Mucosa of rectum (tissue), 2 donors: ENCODE measurements around the gene TEX38.
"Not testable (repeated sequence)": the region's sequence is repeated elsewhere in the genome, so short reads cannot be mapped to it uniquely, and the experiment has no call there.

Experiments used
- H3K27ac ChIP-seq, 2 donors: one replicate each; pipeline ENCODE4 v1.7.0; 2013; ENCODE audit warnings: inconsistent platforms in 2 of 2, low read depth in 2 of 2, low read length in 2 of 2
- H3K27me3 ChIP-seq, 2 donors: one replicate each; pipeline ENCODE4 v1.7.0; 2013; ENCODE audit warnings: low read length in 2 of 2; ENCODE audit not compliant: control insufficient read depth in 2 of 2, insufficient read depth in 2 of 2
- H3K36me3 ChIP-seq, 2 donors: one replicate each; pipeline ENCODE4 v1.7.0; 2013; ENCODE audit warnings: low read length in 2 of 2; ENCODE audit not compliant: control insufficient read depth in 2 of 2, insufficient read depth in 2 of 2
- H3K4me1 ChIP-seq, 2 donors: one replicate each; pipeline ENCODE4 v1.7.0; 2013; ENCODE audit warnings: low read length in 2 of 2, mild to moderate bottlenecking in 1 of 2; ENCODE audit not compliant: control insufficient read depth in 2 of 2, insufficient read depth in 2 of 2
- H3K4me3 ChIP-seq, 2 donors: one replicate each; pipeline ENCODE4 v1.7.0; 2013; ENCODE audit warnings: low read length in 2 of 2
- H3K9ac ChIP-seq, 2 donors: one replicate each; pipeline ENCODE4 v1.7.0; 2013; ENCODE audit warnings: low read length in 2 of 2, low read depth in 1 of 2, mild to moderate bottlenecking in 1 of 2
- H3K9me3 ChIP-seq, 2 donors: one replicate each; pipeline ENCODE4 v1.7.0; 2013; ENCODE audit warnings: low read length in 2 of 2; ENCODE audit not compliant: control insufficient read depth in 2 of 2
- donor health status: healthy.
- donor health status: Normal muscosa, but diverticular disease.

The TEX38 gene

GRCh38 chr1:46643368-46643775 is 28.3 kb upstream of the TEX38 start:
- no peaks in the 10 kb centered on the region for H3K27me3 ChIP-seq
- H3K27ac ChIP-seq: peak overlapping the region; percentile 44 to 46
- H3K4me1 ChIP-seq: peaks cover 8 to 11% of the 10 kb centered on the region in 2 donors
- H3K4me3 ChIP-seq: no peak overlapping the region
- no peaks in the 10 kb centered on the region for H3K9me3 ChIP-seq
- H3K9ac ChIP-seq: no peak overlapping the region
- H3K36me3 ChIP-seq: peaks cover 7 to 12% of the 10 kb centered on the region in 2 donors

GRCh38 chr1:46645815-46646214 is 25.8 kb upstream of the TEX38 start:
- H3K36me3 ChIP-seq: peaks cover 10 to 16% of the 10 kb centered on the region in 2 donors

GRCh38 chr1:46646331-46646730 is 25.3 kb upstream of the TEX38 start:
- peaks cover 7 to 8% of the 10 kb centered on the region in 2 donors for H3K4me1 ChIP-seq
- no peaks in the 10 kb centered on the region for H3K27me3 ChIP-seq
- peaks cover 10 to 16% of the 10 kb centered on the region in 2 donors for H3K36me3 ChIP-seq
- H3K4me3 ChIP-seq: no peak overlapping the region
- no peak overlapping the region for H3K27ac ChIP-seq
- no peaks in the 10 kb centered on the region for H3K9me3 ChIP-seq
- H3K9ac ChIP-seq: no peak overlapping the region

More at GRCh38 chr1:46645815-46646214, 25.8 kb upstream of the TEX38 start:
- no peak overlapping the region for H3K4me3 ChIP-seq
- no peaks in the 10 kb centered on the region for H3K27me3 ChIP-seq
- H3K9ac ChIP-seq: no peak overlapping the region
- H3K9me3 ChIP-seq: no peaks in the 10 kb centered on the region
- H3K27ac ChIP-seq: no peak overlapping the region
- peaks cover 7 to 8% of the 10 kb centered on the region in 2 donors for H3K4me1 ChIP-seq

DNA sequence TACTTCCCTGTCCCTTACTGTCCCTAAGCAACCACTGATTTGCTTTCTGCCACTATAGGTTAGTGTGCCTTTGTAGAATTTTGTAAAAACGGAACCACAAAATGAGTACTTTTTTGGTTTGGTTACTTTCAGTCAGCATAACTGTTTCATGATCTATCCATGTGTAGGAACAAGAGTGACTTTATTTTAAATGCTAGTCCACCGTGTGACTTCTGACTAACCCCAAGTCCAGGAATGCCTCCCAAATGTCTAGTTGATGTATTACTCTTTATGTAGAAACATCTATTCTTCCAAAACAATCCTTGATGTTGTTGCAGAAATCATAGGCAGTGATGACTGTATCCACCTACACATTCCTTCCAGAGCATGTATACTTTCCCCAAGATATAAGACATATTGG is 24.8 kb upstream of the TEX38 start:
- H3K27me3 ChIP-seq: no peaks in the 10 kb centered on the region
- peaks cover 10 to 15% of the 10 kb centered on the region in 2 donors for H3K36me3 ChIP-seq
- H3K4me1 ChIP-seq: peaks cover 7 to 8% of the 10 kb centered on the region in 2 donors
- no peak overlapping the region for H3K27ac ChIP-seq
- H3K9me3 ChIP-seq: no peaks in the 10 kb centered on the region
- H3K4me3 ChIP-seq: no peak overlapping the region
- H3K9ac ChIP-seq: no peak overlapping the region

GRCh38 chr1:46647611-46648010 is 24.0 kb upstream of the TEX38 start:
- no peak overlapping the region for H3K9ac ChIP-seq
- H3K27me3 ChIP-seq: no peaks in the 10 kb centered on the region
- no peak overlapping the region for H3K27ac ChIP-seq
- H3K4me1 ChIP-seq: peaks cover 8 to 9% of the 10 kb centered on the region in 2 donors
- no peak overlapping the region for H3K4me3 ChIP-seq
- H3K9me3 ChIP-seq: no peaks in the 10 kb centered on the region
- H3K36me3 ChIP-seq: peaks cover 7 to 12% of the 10 kb centered on the region in 2 donors

DNA sequence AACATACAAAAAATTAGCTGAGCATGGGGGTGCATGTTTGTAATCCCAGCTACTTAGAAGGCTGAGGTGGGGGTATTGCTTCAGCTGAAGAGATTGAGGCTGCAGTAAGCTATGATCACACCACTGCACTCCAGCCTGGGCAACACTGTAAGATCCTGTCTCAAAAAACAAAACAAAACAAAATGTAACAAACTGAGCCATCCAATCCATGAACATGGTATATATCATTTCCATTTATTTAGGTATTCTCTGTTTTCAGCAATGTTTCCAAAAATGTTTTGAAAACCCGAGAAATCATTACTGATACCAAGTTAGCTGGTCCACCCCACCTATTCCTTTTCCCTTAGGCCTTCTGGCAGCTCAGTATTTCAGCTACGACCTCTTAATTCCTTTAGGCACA is 21.9 kb upstream of the TEX38 start:
- Histone ChIP-seq H3K36me3 (peaks cover 8 to 15% of the 10 kb centered on the region in 2 donors), H3K9me3 (no peaks in the 10 kb centered on the region), H3K4me3 (no peak overlapping the region), H3K27ac (no peak overlapping the region), H3K27me3 (no peaks in the 10 kb centered on the region), H3K4me1 (peaks cover 7 to 10% of the 10 kb centered on the region in 2 donors), H3K9ac (no peak overlapping the region)

- H3K9ac ChIP-seq: no peak overlapping the region
- H3K27ac ChIP-seq: no peak overlapping the region
- H3K4me3 ChIP-seq: no peak overlapping the region
- H3K9me3 ChIP-seq: no peaks in the 10 kb centered on the region
- H3K27me3 ChIP-seq: no peaks in the 10 kb centered on the region
- peaks cover 7 to 10% of the 10 kb centered on the region in 2 donors for H3K4me1 ChIP-seq
- peaks cover 12 to 15% of the 10 kb centered on the region in 2 donors for H3K36me3 ChIP-seq
Observed at GRCh38 chr1:46650491-46650890, 21.2 kb upstream of the TEX38 start.

DNA sequence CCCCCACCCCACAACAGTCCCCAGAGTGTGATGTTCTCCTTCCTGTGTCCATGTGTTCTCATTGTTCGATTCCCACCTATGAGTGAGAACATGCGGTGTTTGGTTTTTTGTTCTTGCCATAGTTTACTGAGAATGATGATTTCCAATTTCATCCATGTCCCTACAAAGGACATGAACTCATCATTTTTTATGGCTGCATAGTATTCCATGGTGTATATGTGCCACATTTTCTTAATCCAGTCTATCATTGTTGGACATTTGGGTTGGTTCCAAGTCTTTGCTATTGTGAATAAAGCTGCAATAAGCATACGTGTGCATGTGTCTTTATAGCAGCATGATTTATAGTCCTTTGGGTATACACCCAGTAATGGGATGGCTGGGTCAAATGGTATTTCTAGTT is 20.5 kb upstream of the TEX38 start:
- H3K27me3 ChIP-seq, H3K9ac ChIP-seq: not testable (repeated sequence)

GRCh38 chr1:46652321-46653100 is 19.1 kb upstream of the TEX38 start:
- Histone ChIP-seq H3K27ac (peak overlapping the region; percentile 62 to 81), H3K4me1 (peaks cover 7 to 10% of the 10 kb centered on the region in 2 donors), H3K27me3 (no peaks in the 10 kb centered on the region), H3K9ac (no peak overlapping the region), H3K9me3 (no peaks in the 10 kb centered on the region), H3K4me3 (no peak overlapping the region), H3K36me3 (peaks cover 17 to 26% of the 10 kb centered on the region in 2 donors)

More for the DNA sequence above, 20.5 kb upstream of the TEX38 start:
- H3K9me3 ChIP-seq, H3K4me3 ChIP-seq, H3K27ac ChIP-seq: not testable (repeated sequence)
- H3K36me3 ChIP-seq: peaks cover 16 to 20% of the 10 kb centered on the region in 2 donors
- H3K4me1 ChIP-seq: peaks cover 7 to 10% of the 10 kb centered on the region in 2 donors

GRCh38 chr1:46653405-46653958 is 18.2 kb upstream of the TEX38 start:
- Histone ChIP-seq H3K36me3 (peaks cover 26 to 34% of the 10 kb centered on the region in 2 donors), H3K9me3 (no peaks in the 10 kb centered on the region), H3K4me1 (peaks cover 7 to 10% of the 10 kb centered on the region in 2 donors), H3K27me3 (no peaks in the 10 kb centered on the region), H3K9ac (peak overlapping the region; percentile 42 to 47), H3K4me3 (peak overlapping the region; percentile 56 to 65), H3K27ac (peak overlapping the region; percentile 75 to 81)
